Loucy (cell line): ENCODE measurements around the gene CYTL1.

ENCODE experiments used
- H2AFZ ChIP-seq: fragments of 200-600 bp; sonication (generic); 2 replicates; pipeline ENCODE4 v1.6.0; 2016; ENCODE audit warnings: antibody characterized with exemption, mild to moderate bottlenecking, low read length, moderate library complexity
- H3F3A ChIP-seq: fragments of 200-600 bp; 2 replicates; pipeline ENCODE4 v1.6.0; 2016; ENCODE audit warnings: antibody characterized with exemption, low read depth, mild to moderate bottlenecking
- H3K27me3 ChIP-seq: fragments of 200-600 bp; sonication (generic); 2 replicates; pipeline ENCODE4 v1.6.1; 2014; ENCODE audit warnings: low read length, mild to moderate bottlenecking; ENCODE audit not compliant: insufficient read depth, poor library complexity, severe bottlenecking
- H3K36me3 ChIP-seq: fragments of 200-600 bp; sonication (generic); 2 replicates; pipeline ENCODE4 v1.6.1; 2016; ENCODE audit warnings: low read length; ENCODE audit not compliant: insufficient read depth
- H3K4me1 ChIP-seq: fragments of 200-600 bp; sonication (generic); 2 replicates; pipeline ENCODE4 v1.5.1; 2014; ENCODE audit warnings: low read length, mild to moderate bottlenecking; ENCODE audit not compliant: insufficient read depth, poor library complexity, severe bottlenecking
- H3K4me2 ChIP-seq: fragments of 200-600 bp; sonication (generic); 2 replicates; pipeline ENCODE4 v1.6.0; 2014; ENCODE audit warnings: antibody characterized with exemption, low read length, low read depth, mild to moderate bottlenecking; ENCODE audit not compliant: poor library complexity, severe bottlenecking
- H3K4me3 ChIP-seq: fragments of 200-600 bp; sonication (generic); 2 replicates; pipeline ENCODE4 v1.5.1; 2014; ENCODE audit warnings: low read length, mild to moderate bottlenecking, mixed read lengths; ENCODE audit not compliant: poor library complexity, severe bottlenecking
- H3K79me2 ChIP-seq: fragments of 200-600 bp; sonication (generic); 2 replicates; pipeline ENCODE4 v1.6.1; 2014; ENCODE audit warnings: low read length; ENCODE audit not compliant: insufficient read depth
- H3K9ac ChIP-seq: fragments of 200-600 bp; sonication (generic); 2 replicates; pipeline ENCODE4 v1.6.0; 2014; ENCODE audit warnings: mild to moderate bottlenecking, low read depth, low read length, moderate library complexity; ENCODE audit not compliant: poor library complexity, severe bottlenecking
- H3K9me2 ChIP-seq: fragments of 200-600 bp; sonication (generic); replicated peaks from 2 replicates; pipeline ENCODE4 v1.6.1; 2016; ENCODE audit warnings: low read depth, low read length, mixed read lengths
- H3K9me3 ChIP-seq: fragments of 200-600 bp; sonication (generic); 2 replicates; pipeline ENCODE4 v1.6.1; 2014; ENCODE audit warnings: mild to moderate bottlenecking, antibody characterized with exemption, low read length, low read depth; ENCODE audit not compliant: insufficient read depth
- H4K20me1 ChIP-seq: fragments of 200-600 bp; sonication (generic); 2 replicates; pipeline ENCODE4 v1.6.0; 2014; ENCODE audit warnings: antibody characterized with exemption, low read length, mild to moderate bottlenecking; ENCODE audit not compliant: insufficient read depth, poor library complexity, severe bottlenecking
- EZH2phosphoT487 ChIP-seq: fragments of 200-600 bp; IDR thresholded peaks from 2 replicates; pipeline ENCODE4 v1.6.1; 2018; ENCODE audit warnings: antibody characterized with exemption, mild to moderate bottlenecking, moderate library complexity, borderline replicate concordance
- TF ChIP-seq, protein P1 (sequence below): fragments of 200-600 bp; sonication (generic); conservative IDR thresholded peaks from 2 replicates; pipeline ENCODE4 v1.5.1; 2014; ENCODE audit warnings: mild to moderate bottlenecking, antibody characterized with exemption, low read length

CYTL1 gene

DNA sequence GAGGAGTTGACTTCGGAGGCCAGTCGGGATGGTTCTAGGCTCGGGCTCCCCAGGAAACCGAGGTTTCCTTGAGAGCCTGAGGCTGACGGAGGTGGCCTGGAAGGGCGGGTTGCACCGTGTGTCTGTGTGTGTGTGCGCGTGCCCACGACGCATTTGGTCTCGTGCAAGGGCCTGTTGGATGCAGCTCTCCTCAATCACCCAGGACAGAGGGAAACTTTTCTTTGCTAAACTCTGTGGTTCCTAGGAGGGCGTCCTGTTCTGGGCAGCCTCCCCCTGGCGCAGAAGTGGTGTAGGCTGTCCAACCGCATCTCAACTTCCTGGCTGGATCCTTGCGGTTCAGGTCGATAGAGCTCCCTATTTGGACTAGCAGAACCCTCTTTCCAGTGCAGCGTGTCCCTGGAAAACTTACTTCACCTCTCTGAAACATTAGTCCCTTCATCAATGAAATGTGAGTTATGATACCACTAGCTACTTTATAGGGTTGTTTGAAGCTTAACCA is 33.0 kb upstream of the CYTL1 start:
- H3K4me1 ChIP-seq: no peaks in the 10 kb centered on the region
- no peak overlapping the region for H3K9ac ChIP-seq
- H3K9me2 ChIP-seq: no peaks in the 10 kb centered on the region
- H4K20me1 ChIP-seq: no peaks in the 10 kb centered on the region
- TF ChIP-seq EZH2phosphoT487: no peak
- TF ChIP-seq, protein P1, sequence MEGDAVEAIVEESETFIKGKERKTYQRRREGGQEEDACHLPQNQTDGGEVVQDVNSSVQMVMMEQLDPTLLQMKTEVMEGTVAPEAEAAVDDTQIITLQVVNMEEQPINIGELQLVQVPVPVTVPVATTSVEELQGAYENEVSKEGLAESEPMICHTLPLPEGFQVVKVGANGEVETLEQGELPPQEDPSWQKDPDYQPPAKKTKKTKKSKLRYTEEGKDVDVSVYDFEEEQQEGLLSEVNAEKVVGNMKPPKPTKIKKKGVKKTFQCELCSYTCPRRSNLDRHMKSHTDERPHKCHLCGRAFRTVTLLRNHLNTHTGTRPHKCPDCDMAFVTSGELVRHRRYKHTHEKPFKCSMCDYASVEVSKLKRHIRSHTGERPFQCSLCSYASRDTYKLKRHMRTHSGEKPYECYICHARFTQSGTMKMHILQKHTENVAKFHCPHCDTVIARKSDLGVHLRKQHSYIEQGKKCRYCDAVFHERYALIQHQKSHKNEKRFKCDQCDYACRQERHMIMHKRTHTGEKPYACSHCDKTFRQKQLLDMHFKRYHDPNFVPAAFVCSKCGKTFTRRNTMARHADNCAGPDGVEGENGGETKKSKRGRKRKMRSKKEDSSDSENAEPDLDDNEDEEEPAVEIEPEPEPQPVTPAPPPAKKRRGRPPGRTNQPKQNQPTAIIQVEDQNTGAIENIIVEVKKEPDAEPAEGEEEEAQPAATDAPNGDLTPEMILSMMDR: no peak
- no peaks in the 10 kb centered on the region for H3K36me3 ChIP-seq
- H3K4me3 ChIP-seq: no peak overlapping the region
- no peak overlapping the region for H2AFZ ChIP-seq
- H3K79me2 ChIP-seq: no peaks in the 10 kb centered on the region
- H3F3A ChIP-seq: no peaks in the 10 kb centered on the region
- H3K4me2 ChIP-seq: no peak overlapping the region
- H3K9me3 ChIP-seq: no peaks in the 10 kb centered on the region
- no peaks in the 10 kb centered on the region for H3K27me3 ChIP-seq

DNA sequence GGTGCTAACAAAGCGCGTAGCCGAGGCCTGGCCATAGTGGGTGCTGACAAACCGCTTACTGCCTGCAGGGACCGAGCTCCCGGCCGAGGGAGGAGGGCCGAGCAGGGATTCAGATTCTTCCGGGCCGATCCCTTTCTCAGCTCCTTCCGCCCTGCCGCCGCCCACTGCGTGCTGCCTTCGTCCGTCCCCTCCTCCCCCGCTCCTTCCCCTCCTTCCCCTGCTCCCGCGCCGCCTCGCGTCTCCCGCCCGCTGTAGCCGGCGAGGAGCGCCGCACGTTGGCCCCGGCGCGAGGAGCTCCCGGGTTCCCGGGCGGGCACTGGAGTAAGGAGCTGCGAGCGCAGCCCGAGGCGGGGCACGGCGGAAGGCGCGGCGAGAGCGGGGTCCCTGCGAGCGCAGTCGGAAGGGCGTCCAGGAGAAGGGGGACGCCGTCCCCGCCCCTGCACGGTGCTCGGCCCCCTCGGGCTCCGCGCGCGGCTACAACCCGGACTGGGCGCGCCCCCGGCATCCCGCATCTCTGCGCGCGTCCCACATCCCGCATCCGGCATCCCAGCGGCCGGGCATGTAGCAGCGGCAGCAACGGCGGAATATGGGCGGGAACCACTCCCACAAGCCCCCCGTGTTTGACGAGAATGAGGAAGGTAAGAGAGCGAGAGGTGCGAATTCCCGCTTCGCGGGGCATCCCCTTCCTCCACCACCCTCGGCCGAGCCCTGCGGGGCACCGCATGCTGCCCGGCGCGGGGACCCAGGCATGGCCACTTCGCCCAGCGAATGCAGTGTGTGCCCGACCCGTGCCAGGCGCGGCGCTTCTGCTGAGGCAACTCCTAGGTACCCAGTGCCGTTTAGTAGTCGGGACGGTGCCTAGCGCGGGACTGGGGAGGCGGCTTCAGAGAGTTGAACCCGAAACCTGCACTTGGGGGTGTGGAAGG is 32.3 kb upstream of the CYTL1 start, which contains the start of gene STK32B:
Gene STK32B (plus strand): TSS at position 203 of the 926 bp plus-strand sequence.
- H3K36me3 ChIP-seq: no peaks in the 10 kb centered on the region
- H4K20me1 ChIP-seq: no peaks in the 10 kb centered on the region
- H3K9me2 ChIP-seq: no peaks in the 10 kb centered on the region
- H2AFZ ChIP-seq: no peak within 1 kb of the TSS
- no peaks in the 10 kb centered on the region for H3K79me2 ChIP-seq
- no peaks in the 10 kb centered on the region for H3K9me3 ChIP-seq
- H3K4me2 ChIP-seq: no peak within 1 kb of the TSS
- TF ChIP-seq EZH2phosphoT487: no peak
- TF ChIP-seq, protein P1: no peak
- no peaks in the 10 kb centered on the region for H3K4me1 ChIP-seq
- H3K9ac ChIP-seq: no peak within 1 kb of the TSS
- H3K4me3 ChIP-seq: no peak within 1 kb of the TSS
- no peaks in the 10 kb centered on the region for H3K27me3 ChIP-seq
- H3F3A ChIP-seq: no peaks in the 10 kb centered on the region

DNA sequence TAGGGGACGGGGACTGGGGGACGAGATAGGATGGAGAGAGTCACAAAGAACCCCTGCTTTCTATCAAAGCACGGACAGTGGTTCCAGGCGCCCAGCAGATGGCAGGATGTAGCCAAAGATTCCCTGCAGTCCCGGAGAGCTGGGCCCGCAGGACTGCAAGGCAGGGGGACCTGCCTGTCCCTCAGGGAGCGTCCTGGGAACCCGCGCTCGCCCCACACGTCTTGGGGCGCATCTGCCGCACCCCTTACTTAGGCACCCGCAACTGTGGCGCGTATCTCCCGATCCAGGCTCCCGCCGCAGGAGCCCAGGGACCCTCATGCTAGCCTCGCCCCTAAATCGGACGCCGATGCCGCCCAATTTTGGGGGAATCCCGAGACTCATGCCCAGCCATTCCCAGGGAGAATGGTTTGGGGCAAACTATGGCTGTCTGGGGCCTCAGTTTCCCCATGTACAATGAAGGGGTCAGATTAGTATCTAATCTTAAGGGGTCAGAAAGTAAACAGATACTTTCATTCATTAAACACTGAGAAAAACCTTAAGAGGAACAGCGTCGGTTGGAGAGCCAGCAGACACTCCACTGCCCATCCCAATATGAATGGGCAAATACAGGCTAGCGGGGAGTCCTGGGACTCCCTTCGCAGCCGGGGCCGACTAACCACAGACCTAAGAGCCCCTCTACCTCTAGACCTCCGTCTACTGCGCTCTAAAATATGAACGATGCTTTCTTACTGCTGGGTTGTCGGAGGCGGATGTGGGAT is 31.4 kb upstream of the CYTL1 start:
- H3K9me2 ChIP-seq: no peaks in the 10 kb centered on the region
- no peaks in the 10 kb centered on the region for H3K9me3 ChIP-seq
- no peaks in the 10 kb centered on the region for H3F3A ChIP-seq
- no peaks in the 10 kb centered on the region for H3K27me3 ChIP-seq
- H3K79me2 ChIP-seq: no peaks in the 10 kb centered on the region
- H3K4me2 ChIP-seq: no peak overlapping the region
- H4K20me1 ChIP-seq: no peaks in the 10 kb centered on the region
- no peaks in the 10 kb centered on the region for H3K36me3 ChIP-seq
- no peak overlapping the region for H3K9ac ChIP-seq
- no peak overlapping the region for H3K4me3 ChIP-seq
- no peaks in the 10 kb centered on the region for H3K4me1 ChIP-seq
- H2AFZ ChIP-seq: no peak overlapping the region
- TF ChIP-seq, protein P1: no peak
- TF ChIP-seq EZH2phosphoT487: no peak
